Astrocyte (in vitro differentiated cells and primary cell): Measurements from ENCODE around the gene PLBD1.

ENCODE experiments used
- CTCF ChIP-seq: IDR thresholded peaks from 2 replicates; pipeline ENCODE4 v1.5.1; 2011; ENCODE audit warnings: low read depth, mild to moderate bottlenecking, inconsistent platforms, low read length, moderate library complexity; ENCODE audit not compliant: insufficient read depth
- EZH2 ChIP-seq: IDR thresholded peaks from 2 replicates; pipeline ENCODE4 v1.6.1; 2012; ENCODE audit warnings: mild to moderate bottlenecking, low read length, inconsistent platforms; ENCODE audit not compliant: insufficient read depth

- no peak for TF ChIP-seq CTCF
- no peak for TF ChIP-seq EZH2
These were observed 44.6 kb upstream of the PLBD1 start for GRCh38 chr12:14612250-14612649.
